GM12864 (cell line): ENCODE measurements around the gene SLC41A3.

Experiments used
- DNase-seq: peaks from one replicate; pipeline ENCODE4 v3.0.0-alpha.2; 2011; ENCODE audit warnings: low read depth
- H3K4me3 ChIP-seq: 2 replicates; pipeline ENCODE4 v1.5.1; 2011; ENCODE audit warnings: mild to moderate bottlenecking, low read depth, low read length, control low read depth
- CTCF ChIP-seq: IDR thresholded peaks from 2 replicates; pipeline ENCODE4 v1.5.1; 2011; ENCODE audit warnings: low read depth, mild to moderate bottlenecking, moderate library complexity, low read length, control low read depth, inconsistent platforms; ENCODE audit errors: missing control alignments

The SLC41A3 gene

DNA sequence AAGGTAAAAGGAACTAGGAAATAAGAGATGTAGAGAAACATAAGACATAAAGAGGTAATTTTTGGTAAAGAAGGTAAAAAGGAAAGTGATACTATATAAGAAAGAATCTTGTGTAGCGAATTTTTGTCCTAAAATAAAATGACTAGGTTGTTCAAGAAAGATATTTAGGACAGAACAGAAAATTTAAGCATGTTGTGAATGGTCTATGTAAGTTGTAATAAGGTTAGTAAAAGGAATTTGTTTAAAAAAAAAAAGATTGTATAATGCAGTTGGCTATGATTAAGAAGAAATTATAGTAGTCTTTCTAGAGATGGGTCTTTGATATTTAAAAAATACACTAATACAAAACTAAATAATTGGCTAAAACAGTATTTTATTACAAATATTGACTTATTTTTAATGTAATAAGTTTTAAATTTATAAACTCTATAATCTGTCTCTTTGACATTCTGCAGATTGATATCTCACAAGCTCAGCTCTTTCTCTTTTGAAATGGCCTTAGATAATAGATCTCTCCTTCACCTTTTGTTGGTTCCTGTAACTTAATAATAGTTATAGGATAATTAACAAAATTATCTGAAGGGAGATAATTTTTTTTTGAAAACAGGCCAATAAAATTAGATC, 3.7 kb upstream of the SLC41A3 start:
- no peak for TF ChIP-seq CTCF
- no peak overlapping the region for H3K4me3 ChIP-seq
- DNase-seq: no peak

DNA sequence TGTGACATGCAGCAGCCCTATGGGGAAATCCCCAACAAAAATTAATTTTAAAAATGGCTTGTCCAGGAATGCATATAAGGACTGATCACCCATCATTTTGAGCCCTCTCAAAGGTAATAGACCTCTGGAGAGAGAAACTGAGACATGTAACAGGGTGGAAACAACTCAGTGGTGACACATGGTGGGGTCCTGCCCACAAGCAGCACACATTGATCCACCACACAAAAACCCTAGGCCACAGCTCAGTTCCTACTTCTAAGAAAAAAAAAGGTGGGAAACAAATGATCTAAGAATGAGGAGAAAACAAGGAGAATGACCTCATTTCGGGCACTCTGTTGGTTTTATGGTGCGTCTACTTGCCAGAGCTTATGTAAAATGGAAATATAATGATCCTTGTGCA, 1.9 kb upstream of the SLC41A3 start:
- TF ChIP-seq CTCF: no peak
- H3K4me3 ChIP-seq: no peak overlapping the region

GRCh38 chr3:126085276-126085675, 1.4 kb upstream of the SLC41A3 start:
- no peak overlapping the region for H3K4me3 ChIP-seq
- TF ChIP-seq CTCF: no peak
- DNase-seq: no peak

More for the DNA sequence above, 1.9 kb upstream of the SLC41A3 start:
- no peak for DNase-seq

DNA sequence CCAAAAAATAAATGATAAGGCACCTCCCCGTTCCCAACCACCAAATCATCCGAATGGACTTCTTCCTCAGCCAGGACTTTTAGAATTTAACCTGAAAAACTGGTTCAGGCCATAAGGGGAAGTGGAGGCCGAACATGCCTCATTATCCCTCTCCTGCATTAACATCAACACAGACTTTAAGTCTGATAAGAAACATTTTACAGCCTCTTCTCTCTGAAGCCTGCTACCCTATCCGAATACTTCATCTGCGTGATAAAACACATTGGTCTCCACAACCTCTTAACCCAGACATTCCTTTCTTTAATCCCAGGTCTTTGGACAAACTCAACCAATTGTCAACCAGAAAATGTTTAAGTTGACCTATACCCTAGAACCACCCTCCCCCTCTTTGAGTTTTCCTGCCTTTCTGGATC, 850 bp upstream of the SLC41A3 start:
- TF ChIP-seq CTCF: no peak
- no peak for DNase-seq
- peak overlapping the region; percentile 68; the same call in 1 of the 2 replicates for H3K4me3 ChIP-seq

DNA sequence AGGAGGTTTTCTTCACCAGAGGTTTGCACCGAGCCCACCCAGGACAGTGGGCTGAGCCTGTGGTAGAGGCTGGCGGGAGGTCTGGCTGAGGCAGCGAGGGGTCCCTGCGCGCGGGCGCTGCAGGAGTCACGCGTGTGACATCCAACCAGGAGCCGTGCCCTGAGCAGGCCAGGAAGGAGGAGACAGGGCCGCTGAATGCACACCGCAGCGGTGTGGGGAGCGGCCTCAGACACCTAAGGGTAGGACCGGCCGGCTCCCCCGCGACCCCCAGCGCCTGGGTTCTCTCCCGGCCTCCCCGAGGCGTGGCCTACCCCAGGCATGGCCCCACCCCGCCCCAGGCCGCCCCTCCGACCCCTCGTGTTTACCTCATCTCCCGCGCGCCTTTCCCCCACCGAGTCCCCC, 412 bp downstream of the SLC41A3 start:
- peak overlapping the region; percentile 68 for H3K4me3 ChIP-seq
- TF ChIP-seq CTCF: no peak
- DNase-seq: no peak

DNA sequence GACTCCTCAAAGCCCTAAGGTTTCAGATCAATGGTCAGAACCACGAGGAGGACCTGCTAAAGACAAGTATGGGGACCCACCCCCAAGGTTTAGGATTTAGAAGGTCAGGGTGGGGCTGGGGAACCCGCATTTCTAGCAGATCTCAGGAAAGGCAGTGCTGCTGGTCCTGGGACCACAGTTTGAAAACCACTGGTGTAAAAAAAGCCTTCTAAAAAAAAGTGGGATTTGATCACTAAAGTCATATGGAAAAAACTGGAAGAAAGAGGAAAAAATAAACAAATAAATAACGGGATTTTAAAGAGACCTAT, 832 bp downstream of the SLC41A3 start:
- DNase-seq: no peak
- peak overlapping the region; percentile 68 for H3K4me3 ChIP-seq
- no peak for TF ChIP-seq CTCF

- no peak for DNase-seq
- no peak for TF ChIP-seq CTCF
- peak overlapping the region; percentile 68 for H3K4me3 ChIP-seq
These were observed 1.4 kb downstream of the SLC41A3 start for GRCh38 chr3:126082362-126083137.
